Hindlimb muscle (tissue), 1 donor: ENCODE data around the gene PID1. TPM values are rescaled to one million over a fixed set of nuclear protein-coding genes. Genes with fewer than 3 reads are reported as not detected.
"Not testable (repeated sequence)": the region's sequence is repeated elsewhere in the genome, so short reads cannot be mapped to it uniquely, and the experiment has no call there.

ENCODE experiments used
- DNase-seq: peaks from one replicate; pipeline ENCODE4 v3.0.0-alpha.2; 2013
- polyA plus RNA-seq: library from polyadenylated mRNA; unstranded; fragments of 120-200 nt; gene quantifications from one replicate; pipeline ENCODE4 v1.2.1, GENCODE V29; 2013; ENCODE audit not compliant: insufficient read length

Gene PID1
- polyA plus RNA-seq, 1 donor, result 16.6 TPM

DNA sequence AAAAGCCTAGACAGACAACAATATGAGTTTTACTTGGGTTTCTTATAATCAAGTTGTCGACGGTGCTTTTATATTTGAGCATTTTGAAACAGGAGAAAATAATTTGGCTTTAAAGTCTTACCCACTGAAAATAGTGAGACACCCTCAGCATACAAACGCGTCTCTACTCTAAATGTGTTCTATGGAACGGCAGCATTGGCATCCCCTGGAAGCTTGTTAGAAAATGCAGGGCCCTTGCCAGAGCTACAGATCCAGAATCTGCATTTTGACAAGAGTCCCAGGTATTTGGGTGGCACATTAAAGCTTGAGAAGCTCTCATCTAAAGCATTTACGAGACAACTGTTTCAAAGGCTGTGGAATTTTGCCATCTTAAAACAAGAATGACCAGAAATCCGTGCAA lies 163.5 kb downstream of the PID1 start:
- DNase-seq, result no peak

GRCh38 chr2:229104974-229105387 lies 166.1 kb downstream of the PID1 start:
- DNase-seq, result no peak

DNA sequence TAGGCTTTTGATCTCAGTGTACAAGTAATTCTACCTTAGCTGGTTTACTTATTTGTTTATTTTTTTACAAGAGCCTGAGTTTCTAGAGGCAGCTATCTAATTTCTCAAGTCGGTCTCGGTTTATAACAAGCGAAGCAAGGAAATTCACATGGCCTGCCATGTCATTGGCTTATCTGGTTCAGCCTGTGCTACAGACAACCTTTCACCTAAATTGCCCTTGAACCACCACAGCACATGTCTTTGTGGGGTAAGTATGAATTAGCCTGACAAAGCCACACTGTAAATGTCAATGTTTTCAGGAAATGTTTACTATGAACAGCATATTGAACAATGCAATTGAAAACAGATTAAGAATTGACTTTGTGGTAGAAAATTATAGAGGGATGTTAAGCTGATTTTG lies 167.1 kb downstream of the PID1 start:
- no peak for DNase-seq

DNA sequence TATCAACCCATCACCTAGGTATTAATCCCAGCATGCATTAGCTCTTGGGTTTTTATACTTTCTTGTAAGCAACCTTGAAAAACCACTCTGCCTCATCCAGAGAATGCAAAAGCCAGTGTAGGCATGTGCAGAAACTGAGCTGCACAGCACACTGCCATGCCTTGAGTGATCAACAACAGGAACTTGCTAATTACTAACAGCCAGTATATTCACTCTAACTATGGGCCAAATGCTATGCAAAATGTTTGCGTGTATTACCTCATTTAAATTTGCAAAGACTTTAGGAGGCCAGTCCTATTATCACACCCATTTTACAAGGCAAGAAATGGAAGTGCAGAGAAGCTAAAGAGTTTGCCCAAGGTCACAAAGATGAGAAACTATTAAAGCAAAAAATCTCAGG lies 169.8 kb downstream of the PID1 start:
- DNase-seq, result no peak

DNA sequence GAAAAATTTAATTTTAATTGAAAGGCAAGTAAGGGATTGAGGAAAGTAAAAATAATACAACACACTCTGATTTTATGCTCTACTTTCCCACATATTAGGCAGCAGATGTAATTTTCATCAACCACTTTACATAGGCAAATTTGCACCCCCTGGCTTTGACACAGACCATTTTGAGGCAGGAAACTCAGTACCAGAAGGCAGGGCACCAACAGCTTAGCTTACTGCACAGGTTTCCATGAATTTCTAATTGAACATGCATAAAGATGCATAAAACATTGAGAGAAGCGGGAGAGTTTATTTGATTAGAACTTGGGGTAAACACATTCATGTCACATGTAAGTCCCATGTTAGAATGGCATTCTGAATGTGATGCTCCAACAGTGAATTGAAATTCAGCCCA lies 171.9 kb downstream of the PID1 start:
- DNase-seq, result no peak

DNA sequence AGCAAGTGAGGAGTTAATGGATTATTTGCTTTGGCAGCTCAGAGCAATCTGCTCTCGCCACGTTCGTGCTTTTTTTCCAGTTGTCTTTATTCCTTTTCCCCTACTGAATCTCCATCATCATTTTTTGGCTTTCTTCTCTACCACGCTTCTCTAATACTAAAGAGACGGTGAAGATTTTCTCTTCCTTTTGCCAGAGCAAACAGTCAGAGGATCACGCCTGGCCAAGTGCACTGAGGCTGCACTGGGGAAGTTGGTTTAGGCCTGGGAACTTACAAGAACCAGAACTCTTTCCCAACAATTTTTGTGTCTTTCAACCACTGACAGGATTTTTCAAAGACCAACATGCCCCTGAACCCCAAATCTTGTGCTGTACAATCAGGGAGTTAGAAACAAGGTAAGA lies 172.3 kb downstream of the PID1 start:
- DNase-seq, result no peak

GRCh38 chr2:229096409-229097066 lies 174.5 kb downstream of the PID1 start:
- DNase-seq, result no peak

GRCh38 chr2:229095472-229095871 lies 175.6 kb downstream of the PID1 start:
- no peak for DNase-seq

DNA sequence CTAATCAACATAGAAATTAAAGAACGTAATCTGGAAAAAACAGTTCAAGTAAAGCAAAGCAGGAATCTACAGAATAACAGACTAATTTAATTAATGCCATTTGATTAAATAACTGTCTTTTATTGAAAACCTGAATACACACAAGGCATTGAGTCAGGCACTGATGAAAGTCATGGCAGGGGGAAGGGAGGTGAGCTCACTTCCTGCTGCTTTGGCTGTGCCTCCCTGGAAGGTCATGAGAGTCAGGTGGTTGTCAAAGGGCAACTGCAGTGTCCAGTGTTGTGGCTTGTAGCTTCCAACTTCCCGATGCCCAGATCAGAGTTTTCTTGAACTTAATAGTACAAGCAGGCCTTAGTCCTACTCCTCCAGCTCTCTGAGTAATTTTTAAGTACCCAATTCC lies 180.9 kb downstream of the PID1 start:
- DNase-seq, result no peak

- no peak for DNase-seq
Measured at GRCh38 chr2:229089776-229090175, 181.3 kb downstream of the PID1 start.

DNA sequence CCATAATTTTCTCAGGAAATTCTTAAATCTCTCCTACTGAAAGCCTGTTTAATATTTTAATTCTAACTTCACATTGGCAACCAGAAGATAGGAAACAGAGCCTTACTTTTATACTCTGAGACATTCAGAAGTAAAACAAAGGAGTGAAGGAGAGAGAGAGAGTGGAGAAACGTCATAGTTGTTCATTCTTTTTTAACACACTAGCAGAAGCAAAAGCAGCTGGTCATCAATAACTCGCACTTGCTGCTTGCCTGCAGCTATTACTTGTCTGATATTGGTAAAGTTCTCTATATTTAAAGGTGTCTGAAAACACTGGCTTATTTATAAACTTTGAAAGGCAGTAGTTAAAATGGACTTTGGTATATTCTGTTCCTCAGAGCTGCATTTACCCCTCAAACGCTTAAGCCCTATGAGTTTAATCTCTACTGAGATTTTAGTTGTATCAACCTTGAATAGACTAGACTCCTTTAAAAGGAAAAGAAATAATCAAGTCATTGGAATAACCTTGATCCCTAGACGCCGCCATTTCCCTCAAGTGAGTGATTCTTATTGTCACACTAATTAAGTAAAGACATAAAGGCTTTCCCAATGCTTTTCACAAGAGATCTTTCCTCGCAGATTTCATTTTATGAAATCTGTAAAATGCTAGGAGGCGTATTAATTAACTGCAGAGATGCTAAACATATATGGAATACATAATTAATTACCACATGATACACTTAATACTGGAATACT lies 182.0 kb downstream of the PID1 start:
- DNase-seq, result no peak

- DNase-seq, result no peak
Measured at GRCh38 chr2:229088517-229088913, 182.6 kb downstream of the PID1 start.

- DNase-seq, result no peak
Measured at GRCh38 chr2:229087843-229088516, 183.1 kb downstream of the PID1 start.

- no peak for DNase-seq
Measured at GRCh38 chr2:229087267-229087666, 183.8 kb downstream of the PID1 start.

GRCh38 chr2:229085439-229085838 lies 185.6 kb downstream of the PID1 start:
- DNase-seq, result no peak

- DNase-seq, result no peak
Measured at GRCh38 chr2:229084447-229084846, 186.6 kb downstream of the PID1 start.

- no peak for DNase-seq
Measured at GRCh38 chr2:229083606-229084340, 187.3 kb downstream of the PID1 start.

DNA sequence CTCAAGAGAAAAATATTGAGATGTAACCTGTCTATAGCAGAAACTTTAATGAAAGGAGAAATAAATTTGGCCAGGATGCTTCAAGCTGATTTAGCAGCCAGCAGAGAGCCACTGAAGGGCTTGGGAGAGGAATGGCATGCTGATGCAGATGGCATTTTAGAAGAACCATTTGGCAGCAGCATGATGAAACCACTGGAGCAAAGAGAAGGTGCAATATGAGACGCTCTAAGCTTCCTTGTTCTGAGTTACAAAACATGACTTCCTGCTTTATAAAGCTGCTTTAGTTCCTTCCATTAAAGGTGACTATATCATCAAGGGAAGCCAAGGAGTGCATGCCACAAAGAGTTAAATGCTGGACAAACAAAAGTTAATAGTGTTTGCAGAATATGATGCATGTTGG lies 189.7 kb downstream of the PID1 start:
- no peak for DNase-seq

GRCh38 chr2:229080172-229080571 lies 190.9 kb downstream of the PID1 start:
- DNase-seq, result no peak

- not testable (repeated sequence) for DNase-seq
Measured at GRCh38 chr2:229076886-229077285, 194.2 kb downstream of the PID1 start.

- DNase-seq, result no peak
Measured at GRCh38 chr2:229073935-229074334, 197.2 kb downstream of the PID1 start.

- DNase-seq, result no peak
Measured at GRCh38 chr2:229071292-229071976, 199.7 kb downstream of the PID1 start.
